Renal pelvis (tissue), 12 donors: Measurements from ENCODE around the gene PGAM4. TPM values are rescaled to one million over a fixed set of nuclear protein-coding genes. Genes with fewer than 3 reads are reported as not detected.
"Not testable (repeated sequence)": the region's sequence is repeated elsewhere in the genome, so short reads cannot be mapped to it uniquely, and the experiment has no call there.

Experiments used
- DNase-seq: peaks from one replicate; pipeline ENCODE4 v3.0.0-alpha.2; 2013
- long read RNA-seq, 16 experiments: transcript quantifications; one replicate each; lab custom pipeline, GENCODE V29; 2026
- polyA plus RNA-seq, 3 donors: library from polyadenylated mRNA; unstranded; fragments of 120-200 nt; gene quantifications; one replicate each; pipeline ENCODE4 v1.2.1, GENCODE V29; 2013; ENCODE audit not compliant: insufficient read length in 3 of 3

PGAM4 gene
- polyA plus RNA-seq: under 1 TPM in 1 of 3 donors, not detected in 2; 0.11 TPM
- long read RNA-seq, donor 1: 0 reads
- long read RNA-seq, donor 2: 0 reads
- long read RNA-seq, donor 3: 0 reads
- long read RNA-seq, donor 4: 0 reads
- long read RNA-seq, donor 5, partial matches to known transcripts: 451 of 451 reads
- long read RNA-seq, donor 5, other reads (novel, unspliced or antisense): 0 of 451 reads
- long read RNA-seq, donor 6: 0 reads
- long read RNA-seq, donor 7: 0 reads
- long read RNA-seq, donor 8: 0 reads
- long read RNA-seq, donor 9: 0 reads
- long read RNA-seq, donor 10, partial matches to known transcripts: 0 of 1 reads
- long read RNA-seq, donor 10, other reads (novel, unspliced or antisense): 0 of 1 reads
- long read RNA-seq, donor 11: 0 reads
- long read RNA-seq, donor 12: 0 reads
- long read RNA-seq, donor 13: 0 reads
- long read RNA-seq, donor 14: 0 reads
- long read RNA-seq, donor 15: 0 reads
- long read RNA-seq, donor 16: 0 reads

- no peak for DNase-seq
Measured at GRCh38 chrX:77969538-77969937, at the start of gene PGAM4. PGAM4 (minus strand) TSS chrX:77969638; CDS start chrX:77969638, 0 bp downstream.

GRCh38 chrX:78011846-78012245, 42.4 kb upstream of the PGAM4 start:
- no peak for DNase-seq

GRCh38 chrX:77979870-77980269, 10.4 kb upstream of the PGAM4 start:
- DNase-seq: no peak

DNA sequence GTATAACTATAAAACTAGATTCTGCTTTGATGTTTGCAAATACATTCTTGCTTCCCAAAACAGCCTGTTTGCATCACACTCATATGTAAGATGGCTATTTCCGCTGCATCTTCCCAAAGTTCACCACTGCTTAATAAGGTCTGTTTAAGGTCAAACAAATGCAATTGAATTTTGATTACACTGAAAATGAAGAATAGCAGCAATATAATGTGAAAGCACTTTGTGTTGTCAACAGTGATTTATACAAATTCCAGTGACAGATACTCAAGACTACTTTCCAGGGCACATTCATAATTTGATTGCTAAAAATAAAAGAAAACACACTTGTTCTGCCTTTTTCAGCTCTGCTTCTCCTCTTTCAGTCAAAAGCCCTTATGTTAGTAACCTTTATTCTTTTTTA, 8.1 kb upstream of the PGAM4 start:
- no peak for DNase-seq

DNA sequence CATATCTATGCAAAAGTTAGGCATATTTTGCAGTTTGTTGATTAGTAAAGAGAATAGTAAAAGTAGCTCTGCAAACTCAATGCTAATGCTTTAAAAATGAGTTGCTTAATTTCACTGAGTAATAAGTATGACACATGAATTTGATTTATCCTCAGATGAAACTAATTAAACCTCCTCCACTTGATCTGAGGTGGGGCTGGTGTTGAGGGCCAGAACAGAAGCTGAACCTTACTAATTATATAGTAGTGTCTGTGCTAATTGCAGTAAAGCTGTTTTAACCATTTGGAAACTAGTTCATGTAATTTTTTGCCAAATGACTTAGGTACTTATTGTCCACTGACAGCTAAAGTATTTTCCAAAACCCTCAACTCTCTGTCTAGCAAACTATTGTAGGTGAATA, 7.7 kb upstream of the PGAM4 start:
- DNase-seq: no peak

GRCh38 chrX:77975755-77976154, 6.3 kb upstream of the PGAM4 start:
- no peak for DNase-seq

DNA sequence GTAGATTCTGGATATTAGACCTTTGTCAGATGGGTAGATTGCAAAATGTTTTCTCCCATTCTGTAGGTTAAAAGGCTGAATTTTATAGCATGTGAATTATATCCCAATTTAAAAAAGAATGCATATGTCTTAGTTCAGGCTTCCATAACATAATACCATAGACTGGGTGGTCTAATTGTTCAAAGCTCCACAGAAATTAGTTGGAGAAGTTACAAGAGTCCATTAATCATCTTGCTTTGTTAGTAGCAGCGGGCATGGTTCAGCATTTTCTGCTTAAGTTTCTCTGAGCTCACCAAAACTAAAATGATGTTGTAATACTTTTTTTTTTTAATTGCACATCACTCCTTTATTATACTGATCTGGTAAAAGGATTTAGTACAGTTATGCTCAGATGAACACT, 1.8 kb downstream of the PGAM4 start:
- peak; percentile 30 for DNase-seq

DNA sequence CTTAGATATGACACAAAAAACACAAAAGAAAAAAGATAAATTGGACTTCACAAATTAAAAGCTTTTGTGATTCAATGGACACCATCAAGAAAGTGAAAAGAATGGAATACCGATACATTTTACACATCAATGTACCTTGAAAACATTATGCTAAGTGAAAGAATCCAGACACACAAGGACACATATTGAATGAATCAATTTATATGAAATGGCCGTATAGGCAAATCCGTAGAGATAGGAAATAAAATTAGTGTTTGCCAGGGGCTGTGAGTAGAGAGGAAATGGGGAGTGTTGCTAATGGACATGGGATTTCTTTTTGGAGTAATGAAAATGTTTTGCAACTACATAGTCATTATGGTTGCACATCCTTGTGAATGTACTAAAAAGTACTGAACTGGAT, 3.1 kb downstream of the PGAM4 start:
- no peak for DNase-seq

DNA sequence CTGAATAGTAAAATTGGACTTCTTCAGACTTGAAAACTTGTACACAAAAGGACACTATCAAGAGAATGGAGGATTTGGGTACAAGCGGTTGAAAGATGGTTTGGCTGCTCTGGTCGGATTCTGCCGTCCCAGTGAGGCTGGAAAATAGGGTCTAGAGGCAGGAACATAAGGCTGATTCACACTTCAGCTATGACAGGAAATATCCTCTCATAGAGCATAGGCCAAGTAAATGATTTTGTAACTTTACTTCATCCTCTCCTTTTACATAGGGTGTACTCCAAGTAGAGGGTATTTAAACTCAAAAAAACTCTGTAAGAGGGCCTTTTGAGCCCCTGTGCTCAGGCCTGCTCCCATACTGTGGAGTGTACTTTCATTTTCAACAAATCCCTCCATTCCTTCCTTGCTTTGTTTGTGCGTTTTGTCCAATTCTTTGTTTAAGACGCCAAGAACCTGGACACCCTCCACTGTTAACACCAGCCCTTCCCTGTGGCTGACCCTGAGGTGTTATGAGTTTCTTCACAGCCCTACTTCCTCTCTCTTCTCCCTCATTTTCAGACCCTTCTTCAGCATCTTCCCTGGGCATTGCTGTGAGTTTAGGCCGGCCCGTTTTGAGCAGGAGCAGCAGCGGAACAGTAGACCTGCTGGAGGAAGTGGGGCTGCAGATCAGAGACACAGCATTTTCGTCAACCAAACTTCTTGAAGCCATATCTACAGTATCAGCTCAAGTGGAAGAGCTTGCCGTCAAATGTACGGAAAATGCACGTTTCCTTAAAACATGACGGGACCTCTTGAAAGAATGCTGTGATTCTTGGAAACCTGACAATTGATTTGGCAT, 7.2 kb downstream of the PGAM4 start:
- DNase-seq: no peak

DNA sequence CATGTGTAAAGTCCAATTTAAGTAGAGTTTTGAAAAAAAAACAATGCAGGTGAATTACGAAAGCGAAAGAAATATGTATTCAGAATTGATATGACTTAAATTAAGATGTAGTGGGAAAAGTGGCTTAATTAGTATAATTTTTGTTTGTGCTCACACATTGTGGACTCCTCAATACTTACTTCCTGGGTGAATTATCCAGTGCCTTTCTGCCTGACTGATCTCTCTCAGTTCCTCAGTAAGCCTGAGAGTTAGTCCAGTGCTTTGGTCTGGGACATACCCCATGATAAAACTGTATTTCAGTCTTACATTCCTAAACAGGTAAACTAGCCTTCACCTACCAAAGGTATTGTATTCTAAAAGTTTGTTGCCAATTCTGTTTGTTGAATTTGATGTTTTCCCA, 8.4 kb downstream of the PGAM4 start:
- DNase-seq: no peak

DNA sequence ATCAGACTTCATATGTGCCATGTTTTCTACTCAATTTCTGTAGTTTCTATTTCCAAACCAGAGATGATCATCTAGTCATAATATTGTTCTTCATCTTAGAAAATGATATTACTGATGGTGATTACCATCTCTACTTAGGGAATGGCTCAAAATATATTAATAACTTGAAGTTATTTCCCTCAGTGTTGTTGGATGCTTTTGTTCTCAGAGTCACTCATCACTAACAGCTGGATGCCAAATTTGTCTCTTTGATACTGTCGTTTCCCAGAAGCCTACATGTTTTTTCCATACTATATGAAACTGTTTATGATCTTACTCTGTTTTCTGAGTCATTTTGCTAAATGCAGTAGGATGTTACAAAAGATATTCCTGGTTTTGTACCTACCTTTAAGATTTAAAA, 8.9 kb downstream of the PGAM4 start:
- no peak for DNase-seq

DNA sequence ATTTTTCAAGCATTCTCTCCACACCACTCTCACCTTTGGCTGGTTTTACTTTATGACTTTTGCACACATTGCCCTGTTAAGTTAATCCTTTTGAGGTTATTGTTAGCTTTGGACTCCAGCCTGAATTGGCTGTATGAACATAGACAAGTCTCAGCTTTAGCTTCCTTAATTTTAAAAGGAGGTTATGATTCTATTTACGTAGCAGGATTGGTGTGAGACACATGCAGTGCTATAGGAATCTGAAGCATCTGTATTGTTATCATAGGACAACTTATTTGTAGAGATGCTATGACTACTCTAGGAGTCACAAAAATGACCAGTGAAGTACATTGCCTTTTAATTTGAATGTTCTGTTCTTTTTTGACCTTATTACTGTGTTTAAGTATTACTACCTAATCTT, 15.7 kb downstream of the PGAM4 start:
- no peak for DNase-seq

- DNase-seq: no peak
Measured at GRCh38 chrX:77953302-77953701, 16.1 kb downstream of the PGAM4 start.

DNA sequence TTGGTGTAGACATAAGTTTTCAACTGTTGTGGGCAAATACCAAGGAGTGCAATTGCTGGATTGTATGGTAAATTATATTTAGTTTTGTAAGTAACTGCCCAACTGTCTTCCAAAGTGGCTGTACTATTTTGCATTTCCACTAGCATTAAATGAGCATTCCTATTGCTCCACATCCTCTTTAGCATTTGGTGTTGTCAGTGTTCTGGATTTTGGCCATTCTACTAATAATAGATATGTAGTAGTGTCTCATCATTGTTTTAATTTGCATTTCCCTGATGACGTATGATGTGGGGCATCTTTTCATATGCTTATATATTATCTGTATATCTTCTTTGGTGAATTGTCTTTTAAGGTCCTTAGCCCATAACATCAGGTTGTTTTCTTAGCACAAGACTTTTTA, 17.3 kb downstream of the PGAM4 start:
- DNase-seq: no peak

DNA sequence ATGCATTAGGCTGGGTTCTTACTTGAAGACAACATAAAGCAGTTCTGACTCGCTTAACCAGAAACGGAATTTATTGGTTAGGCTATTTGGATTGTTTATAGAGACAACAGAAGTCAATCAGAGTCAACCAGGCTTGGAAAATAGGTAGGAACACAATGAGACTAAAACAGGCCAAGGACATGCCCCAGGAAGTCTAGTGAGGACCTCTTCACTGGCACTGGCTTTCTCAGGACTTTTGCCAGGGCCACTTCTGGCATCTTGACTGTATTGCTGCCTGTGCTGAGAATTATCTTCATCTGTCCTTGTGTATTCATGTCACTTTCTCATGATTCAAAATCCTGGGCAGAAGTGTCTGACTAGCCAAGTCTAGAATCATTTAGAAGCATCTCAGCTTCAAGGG, 19.6 kb downstream of the PGAM4 start:
- no peak for DNase-seq

- no peak for DNase-seq
Measured at GRCh38 chrX:77946571-77946970, 22.9 kb downstream of the PGAM4 start.

- DNase-seq: no peak
Measured at GRCh38 chrX:77945910-77946545, 23.4 kb downstream of the PGAM4 start.

GRCh38 chrX:77945031-77945430, 24.4 kb downstream of the PGAM4 start:
- DNase-seq: not testable (repeated sequence)

DNA sequence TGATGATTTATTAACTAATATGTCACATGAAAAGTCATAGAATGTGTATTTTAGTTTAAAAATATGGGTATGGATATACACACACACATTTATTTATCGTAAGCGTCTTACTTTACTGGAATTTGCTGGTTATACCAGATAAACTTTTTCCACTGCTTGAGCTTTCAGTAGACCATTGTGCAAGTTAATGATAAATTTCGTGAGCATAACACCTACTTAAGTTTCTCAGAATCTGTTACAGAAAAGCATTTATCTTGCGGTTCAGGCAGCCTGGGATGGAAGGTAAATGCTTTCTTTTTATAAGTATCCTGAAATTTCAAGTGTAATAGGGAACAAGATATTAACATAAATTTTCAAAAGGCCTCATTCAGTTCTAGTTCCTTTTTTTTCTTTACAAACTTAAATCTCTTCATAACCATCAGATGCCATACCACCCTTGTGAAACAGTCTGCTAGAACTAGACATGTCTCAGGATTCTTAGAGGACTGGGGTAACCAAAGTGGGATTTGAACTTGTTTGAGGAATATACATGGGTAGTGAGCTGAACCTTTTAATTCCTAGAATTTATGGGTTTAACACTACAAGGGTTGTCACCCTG, 31.3 kb downstream of the PGAM4 start:
- DNase-seq: no peak

- DNase-seq: no peak
Measured at GRCh38 chrX:77937291-77937690, 32.1 kb downstream of the PGAM4 start.

DNA sequence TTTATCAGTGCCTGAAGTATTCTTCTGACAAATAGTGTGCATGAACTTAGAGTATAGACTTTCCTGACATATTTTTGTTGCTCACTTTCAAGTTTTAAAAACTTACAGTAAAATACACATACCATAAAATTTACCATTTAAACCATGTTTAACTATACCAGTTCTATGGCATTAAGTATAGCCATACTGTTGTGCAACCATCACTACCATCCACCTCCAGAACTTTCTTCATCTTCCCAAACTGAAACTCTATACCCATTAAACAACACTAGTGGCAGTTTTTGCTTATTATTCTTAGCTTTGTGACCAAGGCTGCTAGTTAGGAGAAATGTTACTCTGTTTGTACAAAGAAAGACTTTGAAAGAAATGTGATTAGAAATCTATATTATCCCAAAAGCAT, 33.1 kb downstream of the PGAM4 start:
- no peak for DNase-seq

DNA sequence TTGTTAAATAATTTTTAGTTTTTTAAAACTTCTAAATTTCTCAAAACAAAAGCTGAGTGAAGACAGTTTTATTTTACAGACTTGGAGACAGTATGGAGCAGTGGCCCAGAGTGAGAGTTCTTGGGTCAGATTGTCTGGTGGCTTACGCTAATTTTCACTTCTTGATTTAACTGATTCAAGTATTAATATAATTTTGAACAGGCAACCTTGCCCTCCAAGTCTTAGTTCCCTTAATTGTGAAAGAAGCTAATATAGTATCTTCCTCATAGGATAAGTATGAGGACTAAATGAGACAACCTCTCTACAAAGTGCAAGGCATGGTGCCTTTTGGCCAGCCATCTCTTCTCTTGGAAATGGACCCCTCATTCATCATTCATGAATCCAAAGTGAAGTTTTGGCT, 33.6 kb downstream of the PGAM4 start:
- DNase-seq: no peak
